ENCODE measurements around the gene MSI2.
A peak's percentile ranks its signal among the peaks of the same experiment; 100 is the strongest.

MSI2 gene

DNA sequence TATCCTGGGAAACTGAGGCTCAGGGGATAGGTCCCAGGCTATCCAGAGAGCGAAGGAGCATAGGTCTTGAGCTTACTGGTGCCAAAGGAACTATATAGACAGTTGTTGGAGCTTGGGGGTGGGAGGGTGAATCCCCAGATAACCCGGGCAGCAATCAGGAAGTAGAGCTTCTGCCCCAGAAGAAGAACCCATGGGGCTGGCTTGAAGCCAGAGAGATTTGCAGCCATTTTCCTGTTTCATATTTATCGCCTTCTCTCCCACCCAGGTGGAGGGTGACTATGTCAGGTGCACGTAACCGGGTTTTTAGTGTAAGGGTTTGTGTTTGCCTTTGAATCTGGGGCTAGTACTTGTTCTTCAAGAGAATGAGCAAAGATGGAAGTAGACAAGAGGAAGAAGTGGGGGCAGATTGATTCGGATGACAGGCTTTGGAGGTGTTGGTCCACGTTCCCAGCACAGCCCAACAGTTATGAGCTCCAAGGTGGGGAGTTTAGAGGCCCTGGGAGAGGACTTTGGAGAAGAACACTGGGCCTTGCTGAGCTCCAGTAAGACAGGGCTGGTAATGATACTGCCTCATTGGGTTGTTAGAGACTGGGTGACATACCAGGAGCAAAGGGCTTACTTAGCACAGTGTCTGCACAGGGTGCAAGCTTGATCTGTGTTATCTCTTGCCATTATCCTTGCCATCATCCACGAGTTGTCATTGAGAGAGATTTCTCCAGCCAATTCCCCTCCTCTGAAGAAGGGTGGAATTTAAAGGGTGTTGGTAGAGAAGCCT is 343.1 kb downstream of the MSI2 start:
- DNase-seq (ENCODE audit: low spot score) = no peak

GRCh38 chr17:57600074-57600473 is 343.8 kb downstream of the MSI2 start:
- no peak for DNase-seq (ENCODE audit: low spot score)

DNA sequence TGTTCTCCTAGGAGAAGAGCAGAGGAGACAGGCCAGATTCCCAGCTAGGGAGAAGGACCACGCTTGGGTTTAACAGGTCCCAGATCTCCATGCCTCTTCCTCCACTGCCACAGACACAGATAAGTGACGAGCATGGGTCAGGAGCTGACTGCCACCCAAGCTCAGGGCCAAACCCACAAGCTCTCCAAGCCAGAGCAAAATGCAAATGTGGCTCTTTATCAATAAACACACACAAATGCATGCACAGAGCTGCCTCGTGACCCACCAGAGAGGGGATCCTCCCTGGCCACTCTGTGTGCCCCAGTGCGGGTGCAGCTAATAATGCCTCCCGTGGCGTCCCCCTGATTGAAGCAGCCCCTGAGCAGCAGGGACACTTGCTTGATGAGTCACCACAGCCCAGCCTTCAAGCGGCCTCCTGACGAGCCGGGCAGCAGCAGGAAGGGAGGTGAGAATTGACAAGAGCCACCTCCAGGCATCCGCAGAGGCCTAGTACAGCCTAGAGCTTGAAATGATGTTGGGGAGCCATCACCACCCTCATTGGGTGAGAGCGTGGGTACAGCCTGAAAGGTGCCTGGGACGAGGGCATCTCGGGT is 344.9 kb downstream of the MSI2 start:
- DNase-seq (ENCODE audit: low spot score) = no peak

DNA sequence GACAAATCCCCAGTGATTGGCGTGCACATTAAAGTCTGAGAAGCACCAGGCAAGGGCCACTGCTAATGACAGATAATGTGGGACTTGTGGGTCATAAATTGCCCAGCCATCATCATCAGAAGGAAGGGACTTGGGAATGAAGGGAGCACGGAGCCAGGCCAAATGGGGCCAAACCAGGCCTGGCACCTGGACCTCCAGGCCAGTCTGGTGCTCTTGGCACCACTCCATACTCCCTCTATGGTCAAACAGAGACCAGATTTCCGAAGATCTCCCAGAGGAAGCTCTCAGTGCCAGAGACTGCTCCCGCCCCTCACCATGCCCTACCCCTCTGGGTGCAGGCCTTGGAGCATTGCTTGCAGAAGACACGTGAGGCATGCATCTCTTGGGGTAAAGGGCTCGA is 346.6 kb downstream of the MSI2 start:
- no peak for DNase-seq (ENCODE audit: low spot score)

GRCh38 chr17:57603546-57603945 is 347.2 kb downstream of the MSI2 start:
- no peak for DNase-seq (ENCODE audit: low spot score)

DNA sequence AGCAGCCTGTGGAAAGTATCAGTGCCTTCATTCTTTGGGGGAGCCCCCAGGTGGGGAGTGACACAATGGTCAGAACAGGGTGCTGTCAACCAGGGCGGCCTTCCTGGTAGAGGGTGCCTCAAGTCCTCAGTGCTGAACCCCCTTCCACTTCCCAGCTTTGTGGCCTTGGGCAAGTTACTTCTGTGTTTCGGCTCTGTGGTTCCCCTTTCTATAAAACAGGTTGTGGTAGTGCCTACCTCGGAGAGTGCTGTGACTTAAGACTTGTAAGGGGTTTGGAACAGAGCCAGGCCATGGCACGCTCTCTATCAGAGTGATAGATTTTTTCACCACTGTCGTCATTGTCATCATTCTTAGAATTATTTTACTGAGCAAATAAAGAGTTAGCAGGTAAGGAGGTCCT is 347.7 kb downstream of the MSI2 start:
- DNase-seq (ENCODE audit: low spot score) = no peak

DNA sequence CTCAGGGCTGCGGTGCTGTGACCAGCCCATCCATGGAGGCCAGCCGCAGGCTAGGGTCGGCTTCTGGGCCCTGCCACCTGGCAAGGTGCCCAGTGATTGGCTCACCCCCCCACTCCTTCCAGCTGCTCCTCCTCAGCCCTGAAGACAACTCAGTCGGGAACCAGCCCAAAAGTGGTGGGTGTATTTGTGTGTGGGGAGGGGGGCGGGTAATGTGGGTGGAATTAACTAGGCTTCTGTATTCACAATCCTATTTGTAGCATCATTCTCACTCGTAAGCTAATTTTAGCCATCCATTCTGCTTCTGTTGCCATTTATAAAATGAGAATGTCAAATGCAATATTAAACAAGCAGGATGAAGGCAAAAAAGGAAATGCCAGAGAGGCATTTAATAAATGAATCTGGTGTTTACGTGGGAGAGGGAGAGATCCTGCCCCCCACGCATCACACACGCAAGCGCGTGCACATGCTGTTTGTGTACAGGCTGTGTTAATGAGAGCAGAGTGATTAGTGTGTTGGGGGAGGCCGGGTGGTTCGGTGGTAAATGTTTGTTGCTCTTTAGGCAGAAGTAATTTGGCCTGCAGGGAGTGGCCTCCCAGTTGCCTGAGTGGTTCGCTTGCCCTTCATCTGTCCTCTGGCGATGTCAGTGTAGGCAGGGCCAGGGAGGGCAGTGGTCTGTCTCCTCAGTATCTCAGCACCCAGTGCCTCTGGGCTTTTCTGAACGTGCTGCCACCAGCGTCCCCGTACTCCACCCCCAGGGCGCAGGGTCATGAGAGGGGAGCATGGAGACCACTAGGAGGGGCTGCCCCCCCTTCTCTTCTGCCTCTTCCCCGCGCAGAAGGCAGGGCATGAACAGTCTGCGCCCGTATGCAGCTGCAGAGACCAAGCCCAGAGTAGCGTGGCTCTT is 348.7 kb downstream of the MSI2 start:
- no peak for DNase-seq (ENCODE audit: low spot score)

DNA sequence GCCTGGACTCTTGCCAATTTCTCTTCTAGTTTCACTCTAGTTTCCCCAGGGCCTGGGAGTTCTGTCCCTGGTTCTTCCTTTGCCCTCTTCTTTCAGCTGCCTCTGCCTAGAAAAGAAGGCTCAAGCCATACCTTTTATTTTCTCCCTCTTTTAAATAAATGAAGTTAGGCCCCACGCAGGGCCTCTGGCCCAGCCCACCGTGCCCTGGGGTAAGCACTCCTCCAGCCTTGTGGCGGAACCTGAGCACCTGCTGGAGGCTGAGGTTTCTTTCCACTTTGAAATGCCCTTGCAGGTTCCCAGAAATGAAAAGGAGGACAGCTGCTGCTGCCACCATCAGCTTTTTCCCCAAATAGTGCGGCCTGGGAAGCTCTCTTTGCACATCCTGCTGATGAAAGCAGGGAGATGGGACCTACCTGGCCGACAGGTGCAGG is 349.4 kb downstream of the MSI2 start:
- peak; percentile 80 for DNase-seq (ENCODE audit: low spot score)

GRCh38 chr17:57606111-57606875 is 350.0 kb downstream of the MSI2 start:
- DNase-seq (ENCODE audit: low spot score) = no peak

GRCh38 chr17:57607553-57608120 is 351.3 kb downstream of the MSI2 start:
- DNase-seq (ENCODE audit: low spot score) = no peak

GRCh38 chr17:57608369-57609124 is 352.2 kb downstream of the MSI2 start:
- no peak for DNase-seq (ENCODE audit: low spot score)

GRCh38 chr17:57609125-57609877 is 353.0 kb downstream of the MSI2 start:
- DNase-seq (ENCODE audit: low spot score) = peak; percentile 60

- DNase-seq (ENCODE audit: low spot score) = no peak
Observed at GRCh38 chr17:57609878-57610270, 353.6 kb downstream of the MSI2 start.

- DNase-seq (ENCODE audit: low spot score) = no peak
Observed at GRCh38 chr17:57612202-57613071, 356.1 kb downstream of the MSI2 start.

- no peak for DNase-seq (ENCODE audit: low spot score)
Observed at GRCh38 chr17:57614742-57615141, 358.4 kb downstream of the MSI2 start.

GRCh38 chr17:57615836-57616757 is 359.8 kb downstream of the MSI2 start:
- no peak for DNase-seq (ENCODE audit: low spot score)

GRCh38 chr17:57617218-57617617 is 360.9 kb downstream of the MSI2 start:
- no peak for DNase-seq (ENCODE audit: low spot score)
